Uterus (tissue), 4 donors: Measurements from ENCODE around the gene IFRD2. TPM values are rescaled to one million over a fixed set of nuclear protein-coding genes. Genes with fewer than 3 reads are reported as not detected.

Source experiments
- DNase-seq, 2 donors: peaks; one replicate each; pipeline ENCODE4 v3.0.0-alpha.2; 2019 to 2020
- H3K27ac ChIP-seq, 2 donors: fragments of 200-600 bp; sonication (generic); 1 replicate in 1 of 2; 2 replicates in 1 of 2; pipeline ENCODE4 v1.5.1; 2016 to 2018
- H3K27me3 ChIP-seq, 2 donors: fragments of 200-600 bp; sonication (generic); one replicate each; pipeline ENCODE4 v1.5.1; 2018 to 2019; ENCODE audit warnings: control low read depth in 1 of 2
- H3K36me3 ChIP-seq, 2 donors: fragments of 200-600 bp; sonication (generic); one replicate each; pipeline ENCODE4 v1.5.1; 2019; ENCODE audit warnings: control low read depth in 1 of 2
- H3K4me1 ChIP-seq, 2 donors: fragments of 200-600 bp; sonication (generic); one replicate each; pipeline ENCODE4 v1.5.1; 2018 to 2019; ENCODE audit warnings: control low read depth in 1 of 2
- H3K4me3 ChIP-seq, 2 donors: fragments of 200-600 bp; sonication (generic); 1 replicate in 1 of 2; 2 replicates in 1 of 2; pipeline ENCODE4 v1.5.1; 2018 to 2019; ENCODE audit warnings: mild to moderate bottlenecking in 1 of 2
- H3K9me3 ChIP-seq, 2 donors: fragments of 200-600 bp; sonication (generic); one replicate each; pipeline ENCODE4 v1.5.1; 2019; ENCODE audit warnings: control low read depth in 1 of 2
- POLR2A ChIP-seq, 2 donors: fragments of 450-650 bp; IDR thresholded peaks; one replicate each; pipeline ENCODE4 v1.6.1; 2016; ENCODE audit warnings: antibody characterized with exemption in 2 of 2, mild to moderate bottlenecking in 1 of 2, moderate library complexity in 1 of 2
- intact Hi-C: fragments of 100-400 bp; cut with DNase I; formaldehyde crosslinking; loops from one replicate; pipeline ENCODE4 v1.15.1; 2023; ENCODE audit warnings: low total_unique reads
- total RNA-seq, 4 donors: library from RNA; depleted of rRNA in 3 of 4; stranded (reverse); fragments of >200 nt in 3 of 4; gene quantifications; one replicate each; pipeline versions ENCODE4 v1.1.0 to v1.2.4, GENCODE V29; 2014 to 2023
- TF ChIP-seq, protein P1 (sequence below), 4 experiments: fragments of 200-600 bp in 2 of 4; fragments of 450-650 bp in 2 of 4; sonication (generic) in 2 of 4; IDR thresholded peaks; one replicate each; pipeline ENCODE4 v1.5.1; 2016 to 2019; ENCODE audit warnings: antibody characterized with exemption in 4 of 4, mild to moderate bottlenecking in 2 of 4, moderate library complexity in 1 of 4
- donor health status: DM: yes; HTN: yes; CAD: no.

IFRD2 gene
- total RNA-seq, 4 donors from 2014 or later, result 14.1 to 81.5 (median 25.1) TPM

DNA sequence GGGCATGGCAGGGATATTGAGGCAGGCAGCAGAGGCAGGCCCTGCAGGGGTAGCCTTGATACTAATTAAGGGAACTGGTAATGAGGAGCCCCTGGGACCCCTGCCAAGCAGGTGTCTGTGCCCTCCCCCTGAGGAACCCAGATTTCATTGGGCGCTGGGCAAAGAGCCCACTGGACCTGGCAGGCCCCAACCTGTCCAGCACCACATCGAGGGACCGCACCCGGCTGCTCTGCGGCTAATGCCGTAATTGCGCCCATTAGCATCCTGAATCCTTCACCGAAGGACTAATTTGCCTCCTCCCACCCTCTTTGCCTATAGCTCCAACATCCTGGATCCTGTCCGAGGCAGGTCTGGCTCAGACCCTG lies 37.0 kb downstream of the IFRD2 start:
- intact Hi-C loops, result no loop called here
- DNase-seq, result no peak
- no peaks in the 10 kb centered on the region for H3K9me3 ChIP-seq
- no peaks in the 10 kb centered on the region for H3K36me3 ChIP-seq
- H3K4me3 ChIP-seq, result no peak overlapping the region
- peaks cover 0 to 10% of the 10 kb centered on the region in 2 donors for H3K4me1 ChIP-seq
- TF ChIP-seq, protein P1, sequence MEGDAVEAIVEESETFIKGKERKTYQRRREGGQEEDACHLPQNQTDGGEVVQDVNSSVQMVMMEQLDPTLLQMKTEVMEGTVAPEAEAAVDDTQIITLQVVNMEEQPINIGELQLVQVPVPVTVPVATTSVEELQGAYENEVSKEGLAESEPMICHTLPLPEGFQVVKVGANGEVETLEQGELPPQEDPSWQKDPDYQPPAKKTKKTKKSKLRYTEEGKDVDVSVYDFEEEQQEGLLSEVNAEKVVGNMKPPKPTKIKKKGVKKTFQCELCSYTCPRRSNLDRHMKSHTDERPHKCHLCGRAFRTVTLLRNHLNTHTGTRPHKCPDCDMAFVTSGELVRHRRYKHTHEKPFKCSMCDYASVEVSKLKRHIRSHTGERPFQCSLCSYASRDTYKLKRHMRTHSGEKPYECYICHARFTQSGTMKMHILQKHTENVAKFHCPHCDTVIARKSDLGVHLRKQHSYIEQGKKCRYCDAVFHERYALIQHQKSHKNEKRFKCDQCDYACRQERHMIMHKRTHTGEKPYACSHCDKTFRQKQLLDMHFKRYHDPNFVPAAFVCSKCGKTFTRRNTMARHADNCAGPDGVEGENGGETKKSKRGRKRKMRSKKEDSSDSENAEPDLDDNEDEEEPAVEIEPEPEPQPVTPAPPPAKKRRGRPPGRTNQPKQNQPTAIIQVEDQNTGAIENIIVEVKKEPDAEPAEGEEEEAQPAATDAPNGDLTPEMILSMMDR (IDR thresholded peaks at IDR 0.05), result no peak
- TF ChIP-seq POLR2A (IDR thresholded peaks at IDR 0.05), result no peak
- H3K27ac ChIP-seq, result peak overlapping the region; percentile 68 to 99
- H3K27me3 ChIP-seq, result no peaks in the 10 kb centered on the region

- no peaks in the 10 kb centered on the region for H3K9me3 ChIP-seq
- no peak overlapping the region for H3K4me3 ChIP-seq
- DNase-seq, result peak in 1 of 2 donors; percentile 74
- H3K36me3 ChIP-seq, result no peaks in the 10 kb centered on the region
- peak overlapping the region; percentile 68 to 99 for H3K27ac ChIP-seq
- TF ChIP-seq POLR2A (IDR thresholded peaks at IDR 0.05), result peak in 1 of 2 donors; percentile 72
- TF ChIP-seq, protein P1 (IDR thresholded peaks at IDR 0.05), result no peak
- H3K4me1 ChIP-seq, result peaks cover 0 to 9% of the 10 kb centered on the region in 2 donors
- H3K27me3 ChIP-seq, result no peaks in the 10 kb centered on the region
- intact Hi-C loops, result no loop called here
Observed at GRCh38 chr3:50254577-50255250, 37.5 kb downstream of the IFRD2 start.

DNA sequence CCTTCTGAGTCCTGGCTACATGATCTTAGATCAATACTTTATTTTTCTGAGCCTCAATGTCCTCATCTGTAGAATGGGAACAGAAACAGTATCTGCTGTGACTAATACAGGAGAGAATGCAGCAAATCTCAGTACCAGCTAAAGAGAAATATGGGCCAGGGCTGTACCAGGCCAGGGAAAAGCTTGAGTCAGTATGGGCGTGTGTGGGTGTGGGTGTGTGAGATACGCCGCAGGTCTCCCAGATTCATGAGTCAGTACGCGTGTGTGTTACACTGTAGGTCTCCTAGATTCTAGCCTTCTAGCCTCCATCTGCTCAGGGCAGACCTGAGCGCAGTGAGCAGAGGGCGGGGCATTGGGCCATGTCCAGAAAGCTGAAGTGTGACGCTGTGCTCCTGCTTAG lies 41.0 kb downstream of the IFRD2 start:
- TF ChIP-seq, protein P1 (IDR thresholded peaks at IDR 0.05), result no peak
- TF ChIP-seq POLR2A (IDR thresholded peaks at IDR 0.05), result no peak
- Histone ChIP-seq H3K27ac (peak overlapping the region; percentile 17 to 99), H3K4me1 (peaks cover 0 to 17% of the 10 kb centered on the region in 2 donors), H3K36me3 (no peaks in the 10 kb centered on the region), H3K9me3 (no peaks in the 10 kb centered on the region), H3K27me3 (no peaks in the 10 kb centered on the region), H3K4me3 (no peak overlapping the region)
- DNase-seq, result no peak
- intact Hi-C loops, result no loop called here

- TF ChIP-seq, protein P1 (IDR thresholded peaks at IDR 0.05), result no peak
- TF ChIP-seq POLR2A (IDR thresholded peaks at IDR 0.05), result no peak
- no peak for DNase-seq
- Histone ChIP-seq H3K27ac (peak overlapping the region; percentile 1 to 99), H3K27me3 (no peaks in the 10 kb centered on the region), H3K9me3 (no peaks in the 10 kb centered on the region), H3K4me3 (no peak overlapping the region), H3K4me1 (peaks cover 0 to 24% of the 10 kb centered on the region in 2 donors), H3K36me3 (no peaks in the 10 kb centered on the region)
- intact Hi-C loops, result no loop called here
Observed at GRCh38 chr3:50250514-50250913, 41.7 kb downstream of the IFRD2 start.

DNA sequence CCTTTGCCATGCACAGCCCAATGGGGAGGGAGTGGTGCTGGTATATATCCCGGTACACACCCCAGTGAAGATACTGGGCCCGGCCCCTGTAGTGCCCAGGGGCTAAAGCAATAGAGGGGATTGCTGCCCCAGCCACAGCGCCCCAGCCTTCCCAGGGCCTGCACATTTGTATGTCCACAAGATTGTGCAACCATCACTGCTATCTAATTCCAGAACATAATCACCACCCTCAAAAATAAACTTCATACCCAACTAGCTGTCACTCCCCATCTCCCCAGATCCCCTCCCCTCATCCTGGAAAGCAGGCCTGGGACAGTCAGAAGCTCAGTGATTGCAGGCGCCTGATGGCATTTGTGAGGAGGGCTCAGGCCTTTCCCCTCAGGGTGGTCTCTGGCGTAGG lies 42.8 kb downstream of the IFRD2 start:
- H3K4me3 ChIP-seq, result no peak overlapping the region
- DNase-seq, result no peak
- no peaks in the 10 kb centered on the region for H3K36me3 ChIP-seq
- H3K27me3 ChIP-seq, result no peaks in the 10 kb centered on the region
- intact Hi-C loops, result no loop called here
- H3K9me3 ChIP-seq, result no peaks in the 10 kb centered on the region
- no peak for TF ChIP-seq POLR2A (IDR thresholded peaks at IDR 0.05)
- TF ChIP-seq, protein P1 (IDR thresholded peaks at IDR 0.05), result no peak
- peak overlapping the region; percentile 46 to 99 for H3K27ac ChIP-seq
- peaks cover 0 to 34% of the 10 kb centered on the region in 2 donors for H3K4me1 ChIP-seq
